GM12878 (cell line): ENCODE data around the gene CCDC187. TPM values are rescaled to one million over a fixed set of nuclear protein-coding genes. Genes with fewer than 3 reads are reported as not detected.

Experiments
- ATAC-seq: fragments of 200-7000 bp; cut with Tn5 transposase; 3 replicates; pipeline ENCODE4 v1.9.1; 2020; ENCODE audit warnings: mild to moderate bottlenecking, moderate library complexity
- BruUV-seq: library from RNA; stranded (reverse); fragments of 400-500 nt; replicated peaks from 2 replicates; lab custom pipeline; 2021; lab: Mats Ljungman, UMichigan
- CTCF ChIA-PET: fragments of 300-600 bp; sonication (Branson Sonifier 250); formaldehyde crosslinking; extraction: SDS; loops from one replicate; lab custom pipeline; 2021; ENCODE audit warnings: inconsistent platforms; lab: Yijun Ruan, JAX
- POLR2A ChIA-PET: fragments of 350-600 bp; formaldehyde crosslinking; extraction: SDS; loops from one replicate; lab custom pipeline; 2021; ENCODE audit warnings: inconsistent platforms; lab: Charles Lee
- RAD21 ChIA-PET: fragments of 300-600 bp; sonication (Branson Sonifier 250); formaldehyde crosslinking; loops from one replicate; lab custom pipeline; 2023; ENCODE audit warnings: antibody characterized with exemption; ENCODE audit not compliant: unreplicated experiment; lab: Charles Lee
- SMC1A ChIA-PET: fragments of 300-600 bp; sonication (Branson Sonifier 250); formaldehyde crosslinking; loops from one replicate; lab custom pipeline; 2023; ENCODE audit not compliant: unreplicated experiment, uncharacterized antibody; lab: Charles Lee
- DNase-seq: peaks from one replicate; pipeline ENCODE4 v3.0.0-alpha.2; 2011; ENCODE audit warnings: low read depth, low spot score
- FAIRE-seq: peaks from 3 replicates; lab custom pipeline; 2011; peaks lifted over from hg19 to GRCh38; lab: Jason Lieb, UNC
- H2AFZ ChIP-seq: 2 replicates; pipeline ENCODE4 v1.6.0; 2011; ENCODE audit warnings: low read depth, low read length, control low read depth; ENCODE audit not compliant: control insufficient read depth
- H3K27ac ChIP-seq: 2 replicates; pipeline ENCODE4 v1.5.1; 2011; ENCODE audit warnings: control low read depth; ENCODE audit not compliant: control insufficient read depth, insufficient read depth
- H3K27me3 ChIP-seq, 2 experiments: replicated peaks in 1 of 2; 2 replicates each; pipeline versions ENCODE4 v1.6.0 to v1.6.1; 2011; ENCODE audit warnings: low read length in 1 of 2; ENCODE audit not compliant: control insufficient read depth in 2 of 2, insufficient read depth in 2 of 2
- H3K36me3 ChIP-seq, 2 experiments: 2 replicates each; pipeline ENCODE4 v1.5.1; 2011; ENCODE audit warnings: low read length in 1 of 2; ENCODE audit not compliant: control insufficient read depth in 2 of 2, insufficient read depth in 2 of 2
- H3K4me1 ChIP-seq: 2 replicates; pipeline ENCODE4 v1.6.1; 2011; ENCODE audit warnings: mild to moderate bottlenecking, low read length, moderate library complexity, mixed read lengths; ENCODE audit not compliant: control insufficient read depth, insufficient read depth
- H3K4me2 ChIP-seq: 2 replicates; pipeline ENCODE4 v1.6.0; 2011; ENCODE audit warnings: control low read depth; ENCODE audit not compliant: control insufficient read depth, insufficient read depth
- H3K4me3 ChIP-seq: fragments of 200-600 bp; sonication (generic); 2 replicates; pipeline ENCODE4 v1.5.1; 2016
- H3K79me2 ChIP-seq: 2 replicates; pipeline ENCODE4 v1.6.0; 2011; ENCODE audit warnings: low read length; ENCODE audit not compliant: control insufficient read depth, insufficient read depth
- H3K9ac ChIP-seq: 2 replicates; pipeline ENCODE4 v1.8.0; 2011; ENCODE audit warnings: low read length, control low read depth, mixed read lengths; ENCODE audit not compliant: control insufficient read depth, insufficient read depth
- H3K9me3 ChIP-seq: replicated peaks from 3 replicates; pipeline ENCODE4 v1.5.1; 2011; ENCODE audit warnings: mild to moderate bottlenecking, low read length; ENCODE audit not compliant: control insufficient read depth, insufficient read depth
- H4K20me1 ChIP-seq: 2 replicates; pipeline ENCODE4 v1.6.0; 2011; ENCODE audit not compliant: control insufficient read depth, insufficient read depth
- ASH2L ChIP-seq: fragments of 300-600, 200-600 bp; sonication (generic); IDR thresholded peaks from 2 replicates; pipeline ENCODE4 v1.6.1; 2017; ENCODE audit warnings: low read depth, mild to moderate bottlenecking, borderline replicate concordance
- FOXK2 ChIP-seq: fragments of 450-650 bp; IDR thresholded peaks from 2 replicates; pipeline ENCODE4 v1.6.1; 2017; ENCODE audit warnings: mild to moderate bottlenecking, moderate library complexity
- HDGF ChIP-seq: fragments of 450-650 bp; IDR thresholded peaks from 2 replicates; pipeline ENCODE4 v1.6.1; 2016; ENCODE audit warnings: antibody characterized with exemption
- JUND ChIP-seq: IDR thresholded peaks from 2 replicates; pipeline ENCODE4 v1.6.1; 2012; ENCODE audit warnings: low read depth, mild to moderate bottlenecking, low read length, improper control_type of control experiment, moderate library complexity
- PRDM15 ChIP-seq: fragments of 450-650 bp; formaldehyde crosslinking; IDR thresholded peaks from 2 replicates; pipeline ENCODE4 v1.4.0; 2020; ENCODE audit warnings: mild to moderate bottlenecking, moderate library complexity
- RAD21 ChIP-seq: IDR thresholded peaks from 2 replicates; pipeline ENCODE4 v1.6.1; 2011; ENCODE audit warnings: mild to moderate bottlenecking, low read depth, low read length, moderate library complexity; ENCODE audit not compliant: insufficient read depth
- SIN3A ChIP-seq: IDR thresholded peaks from 2 replicates; pipeline ENCODE4 v1.6.1; 2012; ENCODE audit warnings: low read depth, low read length, improper control_type of control experiment
- SUPT20H ChIP-seq: IDR thresholded peaks from 2 replicates; pipeline ENCODE4 v1.6.1; 2011; ENCODE audit warnings: low read depth, mild to moderate bottlenecking, low read length, moderate library complexity, borderline replicate concordance; ENCODE audit not compliant: control insufficient read depth
- ZNF622 ChIP-seq: fragments of 450-650 bp; IDR thresholded peaks from 2 replicates; pipeline ENCODE4 v1.6.1; 2017; ENCODE audit warnings: mild to moderate bottlenecking, inconsistent platforms
- WGBS: methylation state at CpG from one replicate; pipeline ENCODE4 v1.1.6; 2016; ENCODE audit warnings: low lambda C conversion rate; ENCODE audit not compliant: insufficient replicate concordance, insufficient coverage; ENCODE audit errors: missing lambda C conversion rate; 5-methylcytosine and 5-hydroxymethylcytosine counted together
- in situ Hi-C: fragments of 300-500 bp; cut with MboI; formaldehyde crosslinking; loops from 9 replicates; pipeline ENCODE4 v1.14.3; 2018; ENCODE audit warnings: mixed read lengths
- intact Hi-C: fragments of 100-400 bp; cut with micrococcal nuclease; formaldehyde crosslinking; loops from one replicate; pipeline ENCODE4 v1.14.2; 2022; ENCODE audit not compliant: unreplicated experiment
- polyA plus RNA-seq, 11 experiments: library from polyadenylated mRNA; depleted of rRNA in 4 of 11; unstranded in 6 of 11; stranded (reverse) in 5 of 11; fragments of >200 nt; fragmentation: Nextera tagmentation in 4 of 11; fragmentation: Illumina TruSeq in 1 of 11; extraction: Ambion mirVana in 4 of 11; extraction: Trizol in 1 of 11; gene quantifications; 1 replicate in 1 of 11; 2 replicates in 10 of 11; pipeline versions ENCODE4 v1.2.1 to v1.2.3, GENCODE V29; 2011 to 2016; ENCODE audit warnings: inconsistent platforms in 2 of 11, missing spikeins in 2 of 11, low read depth in 1 of 11
- total RNA-seq, 4 experiments: library from RNA; depleted of rRNA in 3 of 4; stranded (reverse); fragments of >200 nt in 3 of 4; fragmentation: Illumina TruSeq in 1 of 4; extraction: Trizol in 1 of 4; gene quantifications; 2 replicates each; pipeline versions ENCODE4 v1.2.1 to v1.2.3, GENCODE V29; 2013 to 2021
- TF ChIP-seq, protein P1 (sequence below): fragments of 450-650 bp; IDR thresholded peaks from 2 replicates; pipeline ENCODE4 v1.6.1; 2017; ENCODE audit warnings: mild to moderate bottlenecking, moderate library complexity

Gene CCDC187
- total and polyA plus RNA-seq, 10 of the 15 experiments (the other 5 are each of a cell fraction or from before 2014, with no cell fraction given), result 0.04 to 0.23 (median 0.04) TPM; not detected in 7

GRCh38 chr9:136262671-136263178 lies 41.2 kb downstream of the CCDC187 start:
- BruUV-seq, result no TSS peak
- no peak overlapping the region for H3K9ac ChIP-seq
- H3K27ac ChIP-seq, result no peak overlapping the region
- in situ Hi-C loops, result no loop called here
- H3K27me3 ChIP-seq, result no peaks in the 10 kb centered on the region; a peak in 1 of 4 replicates
- SMC1A ChIA-PET, result no interaction called here
- H3K4me1 ChIP-seq, result no peaks in the 10 kb centered on the region
- 16% methylated on average over 6 of the region's 6 CpGs for WGBS
- H2AFZ ChIP-seq, result no peak overlapping the region
- ATAC-seq (no peak), DNase-seq (no peak), FAIRE-seq (no peak)
- POLR2A ChIA-PET, result no interaction called here
- RAD21 ChIA-PET, result no interaction called here
- no peak overlapping the region for H3K4me3 ChIP-seq
- intact Hi-C loops, result no loop called here
- CTCF ChIA-PET, result no interaction called here
- H3K79me2 ChIP-seq, result no peaks in the 10 kb centered on the region
- no peak overlapping the region for H3K4me2 ChIP-seq
- H3K36me3 ChIP-seq, result no peaks in the 10 kb centered on the region
- no peak for TF ChIP-seq JUND
- no peak for TF ChIP-seq FOXK2
- TF ChIP-seq ZNF622, result no peak
- no peak for TF ChIP-seq SUPT20H
- TF ChIP-seq RAD21, result no peak
- TF ChIP-seq PRDM15, result no peak
- TF ChIP-seq SIN3A, result no peak
- TF ChIP-seq, protein P1, sequence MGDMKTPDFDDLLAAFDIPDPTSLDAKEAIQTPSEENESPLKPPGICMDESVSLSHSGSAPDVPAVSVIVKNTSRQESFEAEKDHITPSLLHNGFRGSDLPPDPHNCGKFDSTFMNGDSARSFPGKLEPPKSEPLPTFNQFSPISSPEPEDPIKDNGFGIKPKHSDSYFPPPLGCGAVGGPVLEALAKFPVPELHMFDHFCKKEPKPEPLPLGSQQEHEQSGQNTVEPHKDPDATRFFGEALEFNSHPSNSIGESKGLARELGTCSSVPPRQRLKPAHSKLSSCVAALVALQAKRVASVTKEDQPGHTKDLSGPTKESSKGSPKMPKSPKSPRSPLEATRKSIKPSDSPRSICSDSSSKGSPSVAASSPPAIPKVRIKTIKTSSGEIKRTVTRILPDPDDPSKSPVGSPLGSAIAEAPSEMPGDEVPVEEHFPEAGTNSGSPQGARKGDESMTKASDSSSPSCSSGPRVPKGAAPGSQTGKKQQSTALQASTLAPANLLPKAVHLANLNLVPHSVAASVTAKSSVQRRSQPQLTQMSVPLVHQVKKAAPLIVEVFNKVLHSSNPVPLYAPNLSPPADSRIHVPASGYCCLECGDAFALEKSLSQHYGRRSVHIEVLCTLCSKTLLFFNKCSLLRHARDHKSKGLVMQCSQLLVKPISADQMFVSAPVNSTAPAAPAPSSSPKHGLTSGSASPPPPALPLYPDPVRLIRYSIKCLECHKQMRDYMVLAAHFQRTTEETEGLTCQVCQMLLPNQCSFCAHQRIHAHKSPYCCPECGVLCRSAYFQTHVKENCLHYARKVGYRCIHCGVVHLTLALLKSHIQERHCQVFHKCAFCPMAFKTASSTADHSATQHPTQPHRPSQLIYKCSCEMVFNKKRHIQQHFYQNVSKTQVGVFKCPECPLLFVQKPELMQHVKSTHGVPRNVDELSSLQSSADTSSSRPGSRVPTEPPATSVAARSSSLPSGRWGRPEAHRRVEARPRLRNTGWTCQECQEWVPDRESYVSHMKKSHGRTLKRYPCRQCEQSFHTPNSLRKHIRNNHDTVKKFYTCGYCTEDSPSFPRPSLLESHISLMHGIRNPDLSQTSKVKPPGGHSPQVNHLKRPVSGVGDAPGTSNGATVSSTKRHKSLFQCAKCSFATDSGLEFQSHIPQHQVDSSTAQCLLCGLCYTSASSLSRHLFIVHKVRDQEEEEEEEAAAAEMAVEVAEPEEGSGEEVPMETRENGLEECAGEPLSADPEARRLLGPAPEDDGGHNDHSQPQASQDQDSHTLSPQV, result no peak
- no peak for TF ChIP-seq ASH2L
- TF ChIP-seq HDGF, result no peak
- H4K20me1 ChIP-seq, result no peaks in the 10 kb centered on the region
- H3K9me3 ChIP-seq, result no peaks in the 10 kb centered on the region
